Measurements from ENCODE around the gene KMT2D.
"Not testable (repeated sequence)": the region's sequence is repeated elsewhere in the genome, so short reads cannot be mapped to it uniquely, and the experiment has no call there.

KMT2D gene

DNA sequence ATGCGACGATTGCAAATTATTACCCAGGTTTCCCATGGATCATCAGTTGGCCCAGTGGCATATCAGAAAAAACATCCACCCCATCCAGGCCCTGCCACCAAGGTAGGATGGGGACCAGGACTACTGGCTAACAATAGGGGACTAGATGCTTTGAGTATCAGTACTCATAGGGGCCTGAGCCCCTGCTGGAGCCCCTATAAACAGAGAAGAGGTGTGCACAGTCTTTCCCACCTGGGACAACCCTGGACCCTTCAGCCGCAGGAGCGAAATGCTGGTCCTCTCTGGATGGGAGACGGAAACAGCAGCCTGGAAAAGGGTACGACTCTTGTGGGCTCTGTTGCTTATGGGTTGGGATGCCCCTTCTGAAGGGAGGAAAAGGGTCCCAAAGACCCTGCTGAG, 28.3 kb upstream of the KMT2D start:
- DNase-seq (ENCODE audit: low spot score): no peak

GRCh38 chr12:49088150-49088931, 27.7 kb upstream of the KMT2D start:
- peak; percentile 77 for DNase-seq (ENCODE audit: low spot score)

GRCh38 chr12:49086116-49086515, 25.5 kb upstream of the KMT2D start:
- DNase-seq (ENCODE audit: low spot score): no peak

DNA sequence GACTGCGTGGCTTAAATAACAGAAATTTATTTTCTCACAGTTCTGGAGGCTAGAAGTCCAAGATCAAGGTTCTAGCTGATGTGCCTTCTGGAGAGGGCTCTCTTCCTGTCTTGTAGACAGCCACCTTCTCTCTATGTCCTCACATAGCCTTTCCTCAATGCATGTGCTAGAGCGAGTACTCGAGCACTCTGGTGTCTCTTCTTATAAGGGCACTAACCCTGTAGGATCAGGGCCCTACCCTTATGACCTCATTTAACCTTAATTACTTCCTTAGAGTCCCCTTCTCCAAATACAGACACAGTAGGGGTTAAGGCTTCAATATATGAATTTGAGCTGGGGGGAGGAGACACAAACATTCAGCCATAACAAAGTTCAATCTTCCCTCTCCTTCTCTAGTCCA, 23.8 kb upstream of the KMT2D start:
- DNase-seq (ENCODE audit: low spot score): no peak

- no peak for DNase-seq (ENCODE audit: low spot score)
These were observed 19.2 kb upstream of the KMT2D start for GRCh38 chr12:49079793-49080192.

DNA sequence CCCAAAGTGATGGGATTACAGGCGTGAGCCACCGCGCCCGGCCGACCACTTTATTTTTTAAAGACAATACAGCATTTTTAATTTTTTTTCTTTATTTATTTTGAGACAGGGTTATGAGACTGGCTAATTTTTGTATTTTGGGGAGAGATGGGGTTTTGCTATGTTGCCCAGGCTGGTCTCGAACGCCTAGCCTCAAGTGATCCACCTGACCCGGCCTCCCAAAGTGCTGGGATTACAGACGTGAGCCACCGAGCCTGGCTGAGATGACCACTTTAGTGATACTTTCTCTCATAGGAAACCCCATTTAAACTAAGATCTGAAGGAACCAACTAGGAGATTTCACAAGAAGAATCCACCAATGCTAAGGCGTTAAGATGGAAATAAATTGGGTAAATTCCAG, 10.4 kb upstream of the KMT2D start:
- no peak for DNase-seq (ENCODE audit: low spot score)

DNA sequence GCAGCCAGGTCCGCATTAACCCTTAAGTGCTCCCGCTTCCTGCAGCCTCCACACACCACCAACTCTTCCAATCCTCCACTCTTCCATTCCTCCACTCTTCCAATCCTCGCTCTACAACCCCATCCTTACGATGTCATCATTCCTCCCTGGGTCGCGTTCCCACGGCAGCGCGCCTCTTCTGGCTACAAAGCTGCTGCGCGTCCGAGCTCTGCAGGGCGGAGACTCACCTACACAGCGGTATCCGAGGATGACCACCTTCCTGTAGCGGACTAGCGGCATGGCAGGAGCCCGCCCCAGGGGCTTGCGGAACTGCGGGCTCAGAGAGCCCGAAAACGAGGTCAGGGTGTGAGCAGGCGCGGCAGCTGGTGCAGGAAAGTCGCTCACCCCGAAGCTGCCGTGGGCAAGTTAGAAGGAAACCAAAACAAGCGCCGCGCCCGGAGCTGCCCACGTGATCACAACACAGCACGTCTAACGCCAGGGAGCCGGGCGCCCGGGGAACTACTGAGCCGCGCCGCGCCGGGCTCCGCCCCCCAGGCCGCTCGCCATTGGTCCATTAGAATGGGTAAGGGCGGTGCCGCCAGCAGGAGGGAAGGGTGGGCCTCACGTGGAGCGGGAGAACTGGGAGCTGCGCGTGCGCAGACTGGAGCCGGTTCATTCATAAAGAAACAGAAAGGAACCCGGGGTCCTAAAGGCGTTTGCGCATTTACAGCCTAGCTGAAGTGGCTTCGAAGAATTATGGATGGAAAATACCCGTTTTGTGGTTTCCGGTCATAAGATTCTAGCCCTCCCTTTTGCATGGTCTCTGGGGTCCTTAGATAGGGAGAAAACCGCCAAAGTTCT, 9.1 kb upstream of the KMT2D start, which contains the start of gene RHEBL1:
Gene RHEBL1 (minus strand): TSS at position 473 of the 840 bp plus-strand sequence. CDS start 194 bp downstream, at position 279.
- DNase-seq (ENCODE audit: low spot score): peak; percentile 98

DNA sequence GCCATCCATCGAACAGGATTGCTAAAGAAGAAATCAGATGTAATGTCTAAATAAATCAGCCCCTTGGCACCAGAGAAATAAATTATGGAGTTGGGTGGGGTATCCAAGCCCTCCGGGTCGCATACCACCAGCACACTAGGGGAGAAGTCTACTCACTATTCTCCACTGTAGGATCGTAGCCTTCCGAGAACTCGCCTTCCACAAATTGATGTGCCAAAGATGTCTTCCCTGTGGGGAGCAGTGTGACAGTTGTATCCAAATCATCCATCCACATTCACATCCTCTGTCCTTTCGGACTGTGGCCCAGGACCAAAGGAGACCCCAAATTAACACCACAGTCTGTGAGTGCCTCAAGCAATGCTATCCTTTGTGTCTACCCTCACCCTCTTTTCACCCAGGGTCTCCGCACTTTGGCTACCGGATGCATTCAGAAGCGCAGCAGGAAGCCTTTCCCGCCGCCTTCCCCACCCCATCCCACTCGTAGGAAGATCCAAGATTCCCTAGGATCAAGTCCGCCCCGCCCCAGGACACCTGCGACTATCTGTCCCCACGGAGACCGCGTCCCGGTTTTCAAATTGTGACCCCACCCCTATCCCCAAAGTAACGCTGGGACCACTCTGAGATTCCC, 8.4 kb upstream of the KMT2D start:
- DNase-seq (ENCODE audit: low spot score): no peak

DNA sequence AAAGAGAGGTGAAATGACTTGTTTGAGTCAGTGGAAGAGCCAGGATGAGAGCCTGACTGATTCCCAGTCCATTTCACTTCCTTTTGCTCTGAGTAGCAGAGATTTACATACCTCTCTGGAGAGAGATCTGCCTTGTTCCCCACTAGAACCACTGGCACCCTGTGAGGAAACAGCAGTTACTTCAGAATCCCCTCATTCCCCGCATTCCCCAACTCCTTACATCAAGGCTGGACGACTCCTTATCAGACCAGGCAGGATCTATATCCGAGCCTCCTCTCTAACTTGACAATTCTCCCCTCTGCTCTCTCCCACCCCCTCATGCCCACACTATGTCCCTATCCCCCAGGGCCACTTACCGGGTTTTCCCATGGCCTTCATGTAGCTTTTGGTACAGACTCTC, 5.5 kb upstream of the KMT2D start:
- no peak for DNase-seq (ENCODE audit: low spot score)

DNA sequence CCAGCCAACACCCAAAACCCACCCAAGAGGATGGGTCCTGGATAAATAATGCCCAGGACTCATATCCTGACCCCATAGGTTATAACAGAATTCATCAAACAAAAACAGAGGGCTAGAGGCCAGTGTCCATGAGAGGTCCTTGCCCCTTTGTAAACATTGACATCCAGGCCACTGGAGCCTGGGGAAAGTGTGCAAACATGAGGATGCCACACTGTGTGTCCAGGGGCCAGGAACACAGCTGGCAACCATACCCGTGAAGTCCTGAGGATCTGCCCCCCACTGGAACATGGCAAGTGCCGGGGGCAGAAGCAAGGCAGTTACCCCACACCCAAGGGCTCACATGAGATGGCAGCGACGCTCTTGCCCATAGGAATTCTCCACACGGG, 4.2 kb upstream of the KMT2D start:
- DNase-seq (ENCODE audit: low spot score): no peak

DNA sequence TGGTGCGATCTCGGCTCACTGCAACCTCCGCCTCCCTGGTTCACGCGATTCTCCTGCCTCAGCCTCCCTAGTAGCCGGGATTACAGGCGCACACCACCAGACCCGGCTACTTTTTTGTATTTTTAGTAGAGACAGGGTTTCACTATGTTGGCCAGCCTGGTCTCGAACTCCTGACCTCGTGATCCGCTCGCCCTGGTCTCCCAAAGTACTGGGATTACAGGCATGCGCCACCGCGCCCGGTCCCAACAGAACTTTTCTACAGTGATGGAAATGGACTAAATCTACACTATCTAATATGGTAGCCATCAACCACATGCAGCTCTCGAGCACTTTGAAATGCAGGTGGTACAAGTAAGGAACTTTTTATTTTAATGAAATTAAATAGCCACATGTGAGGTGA, 1.3 kb upstream of the KMT2D start:
- not testable (repeated sequence) for DNase-seq (ENCODE audit: low spot score)

- no peak for DNase-seq (ENCODE audit: low spot score)
These were observed 610 bp upstream of the KMT2D start for GRCh38 chr12:49061157-49061650.

GRCh38 chr12:49059299-49060171, 1.1 kb downstream of the KMT2D start:
- peak; percentile 26 for DNase-seq (ENCODE audit: low spot score)

DNA sequence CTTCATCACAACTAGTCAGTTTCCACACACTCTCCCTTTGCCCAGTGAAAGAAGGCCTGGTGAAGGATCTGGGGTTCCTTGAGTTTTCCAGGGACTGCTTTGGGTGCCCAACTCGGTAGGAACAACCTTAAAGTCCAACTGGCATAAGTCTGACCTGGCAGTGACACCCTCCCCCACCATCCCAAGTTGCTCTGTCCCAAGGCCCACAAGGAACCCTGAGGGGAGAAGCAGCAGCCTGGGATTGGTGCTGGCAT, 1.6 kb downstream of the KMT2D start:
- no peak for DNase-seq (ENCODE audit: low spot score)

DNA sequence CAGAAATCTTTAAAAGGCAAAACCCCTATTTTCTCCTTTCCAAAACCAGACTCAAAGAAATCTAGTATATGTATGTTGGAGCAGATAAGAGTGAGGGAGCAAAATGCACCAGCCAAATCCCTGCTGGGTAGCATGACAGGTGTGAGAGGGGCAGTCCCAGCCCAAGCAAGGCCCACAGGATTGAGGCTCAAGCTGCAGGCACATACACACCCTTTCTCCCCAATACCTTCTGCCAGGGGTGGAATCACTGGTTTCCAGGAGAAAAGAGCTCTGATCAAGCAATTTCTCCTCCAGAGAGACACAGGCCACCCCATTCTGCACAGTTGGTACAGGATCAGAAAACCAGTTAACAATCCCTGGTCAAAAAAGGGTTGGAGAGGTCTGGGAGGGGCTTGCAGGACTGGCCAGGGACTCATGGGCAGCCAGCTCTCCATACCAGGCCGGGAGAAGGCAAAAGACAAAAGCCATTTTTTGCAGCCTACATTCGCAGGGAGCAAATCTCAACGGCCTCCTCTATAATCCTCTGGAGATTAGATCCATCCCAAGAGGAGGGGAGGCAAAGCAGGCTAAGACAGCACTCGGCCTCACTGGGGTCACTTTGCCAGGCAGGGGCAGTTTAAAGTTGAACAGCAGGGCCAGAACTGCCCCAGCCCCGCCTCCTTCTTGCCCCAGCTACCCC, 2.1 kb downstream of the KMT2D start:
- DNase-seq (ENCODE audit: low spot score): no peak

- DNase-seq (ENCODE audit: low spot score): no peak
These were observed 2.7 kb downstream of the KMT2D start for GRCh38 chr12:49057888-49058287.

- peak; percentile 86 for DNase-seq (ENCODE audit: low spot score)
These were observed 4.4 kb downstream of the KMT2D start for GRCh38 chr12:49055978-49056754.

DNA sequence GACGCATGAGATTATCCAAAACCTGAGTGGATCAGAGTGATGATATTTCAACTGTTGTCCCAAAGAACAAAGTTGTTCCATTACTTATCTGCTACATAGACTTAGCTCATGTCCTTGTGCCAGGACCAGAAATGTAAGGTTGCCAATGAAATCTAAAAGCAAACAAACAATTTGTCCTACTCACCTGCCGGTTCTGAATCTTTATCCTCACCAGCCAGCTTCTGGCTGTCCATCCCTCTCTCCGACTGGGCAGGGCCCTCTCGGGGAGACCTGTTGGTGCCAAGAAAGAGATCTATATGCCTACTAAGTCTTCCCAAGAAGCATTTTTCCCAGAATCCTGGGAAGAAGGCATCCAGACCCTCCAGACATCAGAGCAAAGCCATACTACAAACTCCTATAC, 5.5 kb downstream of the KMT2D start:
- DNase-seq (ENCODE audit: low spot score): no peak

DNA sequence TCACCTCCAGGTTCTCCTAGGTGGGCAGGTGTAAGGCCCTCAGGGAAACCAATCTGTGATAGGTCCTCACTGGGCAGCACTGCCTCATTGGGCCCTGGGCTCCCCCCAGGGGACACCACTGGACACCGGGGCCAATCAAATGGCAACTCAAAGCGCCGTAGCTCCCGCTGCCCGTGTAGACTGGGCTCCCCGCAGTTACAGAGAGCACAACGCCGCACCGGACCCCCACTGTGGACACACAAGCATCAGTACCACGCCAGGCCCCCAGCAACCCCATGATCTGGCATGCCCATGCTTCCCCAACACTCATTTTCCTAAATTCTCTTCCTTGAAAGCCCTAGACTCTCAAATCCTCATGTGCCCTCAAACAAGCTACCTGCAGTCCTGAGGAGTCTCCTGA, 6.1 kb downstream of the KMT2D start:
- DNase-seq (ENCODE audit: low spot score): no peak

- no peak for DNase-seq (ENCODE audit: low spot score)
These were observed 6.5 kb downstream of the KMT2D start for GRCh38 chr12:49054096-49054495.
